Stomach (tissue), 9 donors: Measurements from ENCODE around the gene C19orf12. TPM values are rescaled to one million over a fixed set of nuclear protein-coding genes. Genes with fewer than 3 reads are reported as not detected.

ENCODE experiments used
- DNase-seq, 2 donors: peaks; one replicate each; pipeline versions ENCODE4 v3.0.0 to v3.0.0-alpha.2; 2013 to 2019
- H3K27ac ChIP-seq, 5 donors: fragments of 200-600 bp in 4 of 5; sonication (generic) in 4 of 5; one replicate each; pipeline ENCODE4 v1.5.1; 2013 to 2019; ENCODE audit warnings: mild to moderate bottlenecking in 1 of 5, moderate library complexity in 1 of 5
- H3K27me3 ChIP-seq, 3 donors: fragments of 200-600 bp; sonication (generic); one replicate each; pipeline ENCODE4 v1.5.1; 2017 to 2019; ENCODE audit warnings: mixed run types in 1 of 3
- H3K36me3 ChIP-seq, 4 donors: fragments of 200-600 bp; sonication (generic); 1 replicate in 3 of 4; 2 replicates in 1 of 4; pipeline ENCODE4 v1.5.1; 2016 to 2019
- H3K4me1 ChIP-seq, 4 donors: fragments of 200-600 bp; sonication (generic); one replicate each; pipeline ENCODE4 v1.5.1; 2016 to 2019
- H3K4me3 ChIP-seq, 4 donors: fragments of 200-600 bp; sonication (generic) in 3 of 4; one replicate each; pipeline ENCODE4 v1.5.1; 2016 to 2019; ENCODE audit warnings: mild to moderate bottlenecking in 1 of 4
- H3K9me3 ChIP-seq, 4 donors: fragments of 200-600 bp; sonication (generic); one replicate each; pipeline ENCODE4 v1.5.1; 2016 to 2019
- CTCF ChIP-seq, 7 experiments: fragments of 450-650 bp in 4 of 7; fragments of 200-600 bp in 3 of 7; sonication (generic) in 3 of 7; IDR thresholded peaks; one replicate each; pipeline ENCODE4 v1.5.1; 2016 to 2019; ENCODE audit warnings: antibody characterized with exemption in 7 of 7, control low read depth in 2 of 7, mild to moderate bottlenecking in 1 of 7
- EP300 ChIP-seq: sonication (generic); formaldehyde crosslinking; IDR thresholded peaks from one replicate; pipeline ENCODE4 v1.6.1; 2017; ENCODE audit warnings: antibody characterized with exemption
- POLR2A ChIP-seq, 4 donors: fragments of 450-650 bp; IDR thresholded peaks; one replicate each; pipeline ENCODE4 v1.6.1; 2016; ENCODE audit warnings: antibody characterized with exemption in 4 of 4, control low read depth in 2 of 4, mild to moderate bottlenecking in 1 of 4, moderate library complexity in 1 of 4
- POLR2AphosphoS5 ChIP-seq, 3 donors: sonication (generic); formaldehyde crosslinking; IDR thresholded peaks; one replicate each; pipeline ENCODE4 v1.6.1; 2016; ENCODE audit warnings: antibody characterized with exemption in 3 of 3
- WGBS, 5 donors: extraction: QIAGEN DNeasy Blood & Tissue Kit in 3 of 5; methylation state at CpG; one replicate each; pipeline versions ENCODE4 v1.1.5 to v1.1.7; 2013 to 2018; 5-methylcytosine and 5-hydroxymethylcytosine counted together
- intact Hi-C: fragments of 100-400 bp; cut with DNase I; formaldehyde crosslinking; loops from one replicate; pipeline ENCODE4 v1.15.1; 2023; ENCODE audit warnings: low total_unique reads
- polyA plus RNA-seq, 3 donors: library from polyadenylated mRNA; stranded (reverse); fragments of 200-250 nt; gene quantifications; one replicate each; pipeline ENCODE4 v1.2.3, GENCODE V29; 2013
- total RNA-seq, 5 donors: library from RNA; depleted of rRNA; stranded (reverse); fragments of >200 nt; gene quantifications; one replicate each; pipeline versions ENCODE4 v1.1.0 to v1.2.3, GENCODE V29; 2014 to 2016
- donor health status: healthy with polysubstance abuse.
- donor health status: Bipolar disorder and iron deficiency.
- donor health status: healthy.

The C19orf12 gene
- total and polyA plus RNA-seq, 8 donors = 4.6 to 67.2 (median 14.8) TPM

- no peaks in the 10 kb centered on the region for H3K36me3 ChIP-seq
- intact Hi-C loops = no loop called here
- WGBS, 5 donors = 94 to 95% (median 95%) methylated on average over 8 of the region's 8 CpGs
- H3K9me3 ChIP-seq = peaks cover 0 to 11% (median 7%) of the 10 kb centered on the region in 4 donors
- peak overlapping the region in 1 of 5 donors; percentile 58 for H3K27ac ChIP-seq
- no peaks in the 10 kb centered on the region for H3K27me3 ChIP-seq
- no peak overlapping the region for H3K4me3 ChIP-seq
- no peak for DNase-seq
- peaks cover 8 to 28% (median 20%) of the 10 kb centered on the region in 4 donors for H3K4me1 ChIP-seq
- TF ChIP-seq POLR2AphosphoS5 (IDR thresholded peaks at IDR 0.05) = no peak
- no peak for TF ChIP-seq CTCF (IDR thresholded peaks at IDR 0.05)
- no peak for TF ChIP-seq EP300
- no peak for TF ChIP-seq POLR2A (IDR thresholded peaks at IDR 0.05)
Measured at GRCh38 chr19:29686285-29686805, 28.7 kb downstream of the C19orf12 start.

GRCh38 chr19:29685326-29685725, 29.7 kb downstream of the C19orf12 start:
- H3K4me3 ChIP-seq = no peak overlapping the region
- intact Hi-C loops = no loop called here
- no peaks in the 10 kb centered on the region for H3K36me3 ChIP-seq
- 34 to 71% (median 54%) methylated on average over 7 of the region's 7 CpGs for WGBS, 5 donors
- H3K27me3 ChIP-seq = no peaks in the 10 kb centered on the region
- no peak for DNase-seq
- H3K4me1 ChIP-seq = peaks cover 17 to 38% (median 30%) of the 10 kb centered on the region in 4 donors
- no peak overlapping the region for H3K27ac ChIP-seq
- peaks cover 0 to 3% (median under 1%) of the 10 kb centered on the region in 4 donors for H3K9me3 ChIP-seq
- TF ChIP-seq CTCF (IDR thresholded peaks at IDR 0.05) (no peak), POLR2A (IDR thresholded peaks at IDR 0.05) (no peak), POLR2AphosphoS5 (IDR thresholded peaks at IDR 0.05) (no peak), EP300 (no peak)

GRCh38 chr19:29683009-29683408, 32.1 kb downstream of the C19orf12 start:
- Histone ChIP-seq H3K9me3 (no peaks in the 10 kb centered on the region), H3K4me1 (peaks cover 40 to 61% (median 47%) of the 10 kb centered on the region in 4 donors), H3K27ac (no peak overlapping the region), H3K36me3 (peaks cover 0 to 8% (median 0%) of the 10 kb centered on the region in 4 donors), H3K27me3 (no peaks in the 10 kb centered on the region), H3K4me3 (no peak overlapping the region)
- intact Hi-C loops = no loop called here
- DNase-seq = no peak
- no peak for TF ChIP-seq CTCF (IDR thresholded peaks at IDR 0.05)
- no peak for TF ChIP-seq POLR2AphosphoS5 (IDR thresholded peaks at IDR 0.05)
- TF ChIP-seq POLR2A (IDR thresholded peaks at IDR 0.05) = no peak
- TF ChIP-seq EP300 = no peak
- 74 to 84% (median 81%) methylated on average over 10 of the region's 10 CpGs for WGBS, 5 donors

GRCh38 chr19:29682236-29682895, 32.7 kb downstream of the C19orf12 start:
- WGBS, 5 donors = 74 to 80% (median 77%) methylated on average over 15 to 16 of the region's 16 CpGs
- peaks cover 44 to 68% (median 54%) of the 10 kb centered on the region in 4 donors for H3K4me1 ChIP-seq
- no peak for DNase-seq
- TF ChIP-seq EP300 = no peak
- intact Hi-C loops = no loop called here
- H3K27me3 ChIP-seq = no peaks in the 10 kb centered on the region
- H3K27ac ChIP-seq = peak overlapping the region in 3 of 5 donors; percentile 20 to 75 (median 27)
- H3K4me3 ChIP-seq = no peak overlapping the region
- H3K9me3 ChIP-seq = no peaks in the 10 kb centered on the region
- peaks cover 0 to 12% (median under 1%) of the 10 kb centered on the region in 4 donors for H3K36me3 ChIP-seq
